GM18508 (cell line): ENCODE data around the gene ENTHD1.

ENCODE experiments used
- ATAC-seq: cut with Tn5 transposase; IDR thresholded peaks from one replicate; pipeline ENCODE4 v1.9.1; 2021; ENCODE audit warnings: moderate number of reproducible peaks; ENCODE audit not compliant: insufficient read depth, unreplicated experiment

The ENTHD1 gene

DNA sequence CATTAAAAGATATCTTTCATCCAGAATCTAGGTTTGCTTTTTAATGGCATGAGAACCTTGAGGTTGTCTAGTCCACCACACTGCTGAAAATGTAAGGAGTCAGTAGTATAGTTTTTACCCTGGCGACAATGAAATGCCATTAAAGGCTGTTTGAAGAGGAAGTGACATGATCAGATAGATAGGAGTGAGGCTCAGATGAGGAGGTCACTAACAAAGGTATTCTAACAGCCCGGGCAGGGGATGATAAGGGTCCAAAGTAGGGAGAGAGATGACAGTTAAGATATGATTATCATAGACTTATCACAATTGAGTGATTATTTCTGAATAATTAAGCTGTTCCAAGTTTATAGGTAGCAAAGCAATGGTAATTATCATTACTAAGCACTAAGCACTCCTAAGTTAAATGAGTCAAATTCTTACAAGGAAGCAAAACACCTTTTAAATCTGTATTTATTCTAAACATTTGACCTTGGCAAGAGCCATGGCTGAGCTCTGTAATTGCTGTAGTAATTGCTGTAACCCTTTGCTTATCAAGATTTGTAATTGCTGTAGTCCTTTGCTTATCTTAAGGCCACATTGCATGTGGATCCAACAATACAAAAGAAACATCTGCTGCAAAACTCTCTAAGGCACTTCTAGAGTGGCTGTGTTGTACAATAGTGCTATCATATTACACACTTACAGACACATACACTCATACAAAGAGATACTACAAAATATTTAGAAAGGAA, 92.6 kb downstream of the ENTHD1 start:
- ATAC-seq, result no peak

DNA sequence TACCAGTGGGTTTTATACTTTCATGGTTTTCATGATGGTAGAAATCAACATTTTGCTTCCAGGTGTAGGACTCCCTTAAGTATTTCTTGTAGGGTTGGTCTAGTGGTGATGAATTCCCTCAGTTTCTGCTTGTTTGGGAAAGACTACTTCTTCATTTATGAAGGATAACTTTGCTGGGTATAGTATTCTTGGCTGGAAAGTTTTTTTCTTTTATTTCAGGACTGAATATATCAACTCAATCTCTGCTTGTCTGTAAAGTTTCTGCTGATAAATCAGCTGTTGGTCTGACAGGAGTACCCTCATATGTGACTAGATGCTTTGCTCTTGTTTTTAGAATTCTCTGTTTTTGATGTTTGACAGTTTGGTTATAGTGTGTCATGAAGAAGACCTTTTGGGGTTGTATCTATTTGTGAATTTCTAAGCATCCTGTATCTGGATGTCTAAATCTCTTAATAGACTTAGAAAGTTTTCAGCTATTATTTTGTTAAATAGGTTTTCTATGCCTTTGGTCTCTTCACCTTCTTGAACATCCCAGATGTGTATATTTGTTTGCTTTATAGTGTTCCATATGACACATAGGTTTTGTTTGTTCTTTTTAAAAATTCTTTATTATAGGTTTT, 95.9 kb downstream of the ENTHD1 start:
- ATAC-seq, result no peak

DNA sequence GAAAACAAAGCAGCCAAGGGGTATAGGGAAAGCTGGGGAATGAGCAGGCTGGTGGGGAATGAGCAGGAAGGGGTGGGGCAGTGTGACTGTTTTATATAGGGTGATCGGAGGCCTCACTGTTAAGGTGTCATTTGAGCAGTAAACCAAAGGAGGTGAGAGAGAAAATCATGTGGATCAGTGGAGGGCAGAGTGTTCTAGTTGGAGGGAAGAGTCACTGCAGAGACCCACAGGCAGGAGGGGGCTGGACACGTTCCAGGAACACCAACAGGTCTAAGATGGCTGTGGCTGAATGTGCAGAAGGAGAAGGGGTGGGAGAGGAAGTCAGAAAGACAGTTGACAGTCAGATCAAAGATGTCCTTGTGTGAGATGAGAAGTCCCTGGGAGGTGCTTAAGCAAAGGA, 103.8 kb downstream of the ENTHD1 start:
- ATAC-seq, result no peak

DNA sequence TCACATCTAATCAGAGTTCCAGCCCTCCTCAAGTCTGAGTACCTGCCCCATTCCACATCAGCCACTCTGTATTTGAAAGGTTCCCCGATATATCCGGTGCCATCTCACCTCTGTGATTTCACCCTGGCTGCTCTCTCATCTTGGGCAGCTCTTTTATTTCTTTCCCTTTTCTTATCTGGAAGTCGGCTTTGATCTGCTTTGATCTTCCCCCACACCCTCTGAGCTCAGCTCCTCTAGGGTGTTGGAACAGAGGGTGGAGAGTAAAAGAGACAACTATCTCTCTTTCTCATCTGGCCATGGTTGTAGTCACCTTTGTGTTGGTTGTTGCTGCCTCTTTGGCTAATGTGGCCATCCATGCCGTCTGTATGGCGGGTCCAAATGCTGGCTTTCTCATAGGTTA, 108.3 kb downstream of the ENTHD1 start:
- ATAC-seq, result no peak

DNA sequence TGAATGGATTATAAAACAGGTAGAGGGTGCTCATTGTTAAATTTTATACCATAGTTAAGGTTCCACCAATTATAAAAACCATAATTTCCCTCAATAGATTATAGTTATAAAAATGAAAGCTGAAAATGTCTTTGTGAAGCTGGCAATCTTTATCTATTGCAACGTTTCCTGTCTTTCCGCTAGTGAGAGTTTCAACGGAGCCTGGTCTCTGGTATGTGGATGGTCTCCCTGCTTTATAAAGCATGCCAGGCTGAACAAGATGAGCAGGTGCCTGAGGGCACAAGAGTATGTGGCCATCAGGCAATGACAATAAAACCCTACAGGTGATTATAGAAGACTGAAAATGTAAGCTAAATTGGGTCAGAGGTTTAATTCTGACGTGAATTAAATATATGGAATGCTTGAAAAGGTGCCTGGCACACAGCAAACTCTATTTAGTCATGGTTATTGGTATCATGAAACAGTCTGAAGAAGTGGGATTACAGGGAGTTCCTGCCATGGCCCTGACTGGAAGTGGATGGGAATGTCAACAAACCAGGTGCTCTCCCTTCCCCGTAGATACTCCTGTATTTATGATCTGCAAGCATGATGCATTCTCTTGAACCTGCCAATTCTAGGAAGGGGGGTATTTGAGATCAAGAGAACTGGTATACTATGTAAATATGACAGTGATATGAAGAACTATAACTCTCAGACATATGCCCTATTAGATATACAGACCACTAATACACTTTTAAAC, 115.7 kb downstream of the ENTHD1 start:
- ATAC-seq, result no peak

DNA sequence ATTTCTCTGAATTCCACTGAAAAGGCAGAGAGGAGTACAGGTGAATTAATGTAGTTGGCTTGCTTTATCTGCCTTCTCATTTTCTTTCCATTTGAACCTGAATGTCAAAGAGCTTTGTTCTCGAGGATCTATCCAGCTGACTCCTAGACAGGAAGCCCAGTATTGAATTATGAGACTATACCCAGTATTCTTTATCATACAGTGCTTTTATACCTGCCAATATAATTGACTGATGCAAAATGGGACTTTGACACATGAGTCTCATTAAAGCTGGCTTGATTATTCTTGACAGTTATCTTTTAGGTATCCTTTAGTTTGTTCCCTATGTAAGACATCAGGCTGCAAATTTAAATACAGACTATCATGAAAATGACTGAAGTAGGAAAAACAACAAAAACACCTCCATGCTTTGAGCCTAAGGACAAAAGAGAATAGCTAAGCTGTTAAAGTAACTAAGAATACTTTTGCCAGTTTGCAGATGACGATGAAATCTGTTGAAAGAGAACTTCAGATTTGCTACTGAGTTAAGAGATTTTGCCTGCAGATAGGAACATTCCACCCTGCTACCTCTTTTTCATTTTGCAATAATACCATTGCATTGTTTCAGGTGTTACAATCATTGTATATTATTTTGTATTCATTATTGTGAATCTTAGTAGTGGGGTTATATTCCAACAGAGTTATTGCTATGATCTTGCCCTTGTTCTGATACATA, 117.1 kb downstream of the ENTHD1 start:
- no peak for ATAC-seq

DNA sequence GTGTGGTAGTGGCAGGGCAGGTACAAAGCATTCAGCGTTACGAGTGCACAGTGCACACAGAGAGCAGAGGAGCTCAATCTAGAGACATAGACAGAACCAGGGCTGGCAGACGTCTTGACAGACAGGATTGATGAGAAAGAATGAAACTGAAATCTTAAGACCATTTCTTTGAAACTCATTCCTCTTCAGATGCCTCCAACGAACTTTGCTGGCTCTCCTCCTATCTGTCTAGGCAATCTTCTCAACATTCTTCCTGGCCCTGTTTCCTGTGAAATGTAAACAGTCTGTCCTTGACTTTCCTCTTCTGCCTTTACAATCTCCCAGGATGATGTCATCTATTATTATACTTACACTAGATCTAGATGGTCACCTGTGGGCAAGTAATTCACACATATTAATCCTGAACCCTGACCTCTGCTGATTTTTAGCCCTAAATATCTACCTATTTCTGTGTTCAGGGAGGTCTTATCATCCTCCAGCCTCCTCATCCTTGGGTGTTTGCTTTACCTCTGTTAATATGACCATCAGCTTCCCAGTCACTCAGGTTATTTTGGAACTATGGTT, 119.5 kb downstream of the ENTHD1 start:
- ATAC-seq, result no peak

DNA sequence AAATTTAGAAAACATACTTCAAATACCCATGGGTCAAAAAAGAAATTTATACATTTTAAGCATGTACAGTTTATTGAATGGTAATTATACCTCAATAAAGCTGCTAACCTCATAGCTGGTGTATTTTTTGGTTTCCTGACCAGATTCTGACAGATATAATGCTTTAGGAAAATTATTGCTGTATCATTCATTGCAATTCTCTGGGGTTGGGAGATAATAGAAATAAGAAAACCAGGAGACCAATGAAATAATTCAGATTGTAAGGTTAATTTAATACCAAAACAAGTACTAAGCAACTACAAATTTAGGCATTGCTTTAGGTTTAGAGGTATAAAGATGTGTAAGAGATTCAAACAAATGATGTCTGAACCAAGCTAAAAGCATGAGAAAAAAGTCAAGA, 120.1 kb downstream of the ENTHD1 start:
- ATAC-seq, result no peak

DNA sequence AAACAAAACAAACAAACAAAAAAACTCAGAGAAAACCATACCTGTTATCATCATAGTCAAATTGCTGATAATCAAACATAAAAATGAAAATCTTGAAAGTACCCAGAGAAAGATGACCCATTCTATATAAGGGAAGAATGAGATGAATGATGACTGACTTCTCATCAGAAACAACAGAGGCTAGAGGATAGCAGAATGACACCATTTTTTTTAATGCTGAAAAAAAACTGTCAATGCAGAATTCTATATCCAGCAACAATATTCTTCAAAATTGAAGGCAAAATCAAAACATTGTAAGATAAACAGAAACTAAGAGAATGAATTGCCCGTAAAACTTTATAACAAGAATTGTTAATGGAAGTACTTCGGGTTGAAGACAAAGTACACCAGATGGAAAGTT, 122.1 kb downstream of the ENTHD1 start:
- no peak for ATAC-seq

DNA sequence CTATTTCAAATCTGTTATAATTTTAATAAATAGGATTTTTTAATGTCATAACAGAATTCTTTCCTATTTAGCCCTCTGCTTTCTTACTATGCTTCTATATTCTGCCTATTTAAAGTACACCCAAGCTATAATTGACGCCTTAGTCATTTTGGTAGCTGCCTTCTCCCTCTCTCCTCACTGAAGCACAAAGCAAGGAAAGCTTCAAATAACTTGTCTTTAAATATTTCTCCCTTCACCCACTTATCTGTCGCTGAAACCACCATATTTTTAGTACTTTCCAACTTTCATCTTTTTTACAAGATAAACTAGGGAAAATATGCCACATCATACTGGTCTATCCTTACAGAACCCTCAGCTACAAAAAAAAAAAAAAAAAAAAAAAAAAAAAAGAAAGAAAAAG, 127.9 kb downstream of the ENTHD1 start:
- no peak for ATAC-seq

DNA sequence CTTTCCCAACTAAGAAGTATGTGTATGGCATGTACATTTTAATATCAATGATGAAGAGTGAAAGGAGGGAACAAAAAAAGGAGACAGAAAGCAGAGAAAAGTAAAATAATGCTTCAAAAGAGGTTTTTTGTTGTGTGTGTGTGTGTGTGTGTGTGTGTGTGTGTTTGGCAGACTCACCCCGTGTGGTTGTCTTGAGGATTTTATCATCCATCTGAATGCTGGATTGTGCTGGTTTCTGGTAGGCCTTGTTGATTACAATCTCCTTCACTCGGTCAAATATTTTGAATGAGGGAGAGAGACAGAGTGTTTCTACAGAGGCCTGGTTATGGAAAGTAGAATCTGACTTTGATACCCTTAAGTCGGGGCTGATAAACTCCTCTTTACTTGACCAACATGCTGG, 128.5 kb downstream of the ENTHD1 start:
- ATAC-seq, result no peak

DNA sequence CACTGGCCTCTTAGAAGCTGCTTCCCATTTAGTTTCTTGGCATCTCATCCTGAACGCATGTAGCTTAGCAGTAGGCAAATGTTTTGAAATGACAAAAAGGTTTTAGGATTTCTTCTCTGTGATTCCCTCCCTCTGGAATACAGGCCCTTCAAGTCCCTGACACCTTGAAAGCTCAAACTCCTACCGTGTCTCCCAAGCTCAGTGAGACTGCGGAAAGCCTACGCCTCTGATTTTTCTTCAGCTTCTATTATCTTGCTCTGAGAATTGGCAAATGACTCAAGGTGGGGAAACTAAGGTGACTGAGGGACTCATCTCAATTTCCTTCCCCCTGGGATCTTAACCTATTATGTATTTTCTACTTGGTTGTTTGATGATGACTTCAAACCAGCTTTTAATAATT, 130.3 kb downstream of the ENTHD1 start:
- no peak for ATAC-seq

DNA sequence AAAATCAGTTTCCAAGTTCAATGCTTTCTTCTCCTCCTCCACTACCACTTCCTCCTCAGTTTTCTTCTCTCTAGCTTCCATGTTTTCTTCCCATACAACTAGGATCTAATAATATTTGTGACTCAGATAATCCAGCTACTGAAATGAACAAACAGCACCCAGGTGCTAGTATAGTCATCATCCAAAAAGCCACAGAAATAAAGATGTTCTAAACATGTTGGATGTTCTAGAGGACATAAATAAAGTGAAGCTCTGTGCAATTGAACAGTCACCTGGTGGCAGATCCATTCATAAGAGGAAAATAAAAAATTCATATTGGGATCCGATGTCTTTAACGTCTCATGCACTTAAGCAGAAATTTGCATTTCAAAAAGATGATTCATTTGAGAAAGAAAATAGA, 142.8 kb downstream of the ENTHD1 start:
- ATAC-seq, result no peak

DNA sequence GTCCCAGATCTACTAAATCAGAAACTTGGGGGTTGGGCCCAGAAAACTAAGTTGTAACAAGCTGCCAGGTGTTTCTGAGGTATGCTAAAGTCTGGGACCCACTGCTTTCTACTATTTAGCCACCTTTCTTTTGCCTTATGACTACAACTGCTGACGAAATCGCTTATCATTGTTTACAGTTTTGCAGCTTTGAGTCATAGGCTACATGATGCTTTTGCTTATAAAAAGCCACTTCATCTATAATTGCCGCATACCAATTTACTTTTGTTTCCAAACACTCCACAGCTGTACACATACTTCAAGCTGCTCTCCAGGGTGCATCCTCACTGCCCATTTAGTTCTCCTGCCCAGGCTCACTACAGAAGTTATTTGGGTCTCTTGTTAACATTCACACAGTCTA, 144.7 kb downstream of the ENTHD1 start:
- ATAC-seq, result no peak

DNA sequence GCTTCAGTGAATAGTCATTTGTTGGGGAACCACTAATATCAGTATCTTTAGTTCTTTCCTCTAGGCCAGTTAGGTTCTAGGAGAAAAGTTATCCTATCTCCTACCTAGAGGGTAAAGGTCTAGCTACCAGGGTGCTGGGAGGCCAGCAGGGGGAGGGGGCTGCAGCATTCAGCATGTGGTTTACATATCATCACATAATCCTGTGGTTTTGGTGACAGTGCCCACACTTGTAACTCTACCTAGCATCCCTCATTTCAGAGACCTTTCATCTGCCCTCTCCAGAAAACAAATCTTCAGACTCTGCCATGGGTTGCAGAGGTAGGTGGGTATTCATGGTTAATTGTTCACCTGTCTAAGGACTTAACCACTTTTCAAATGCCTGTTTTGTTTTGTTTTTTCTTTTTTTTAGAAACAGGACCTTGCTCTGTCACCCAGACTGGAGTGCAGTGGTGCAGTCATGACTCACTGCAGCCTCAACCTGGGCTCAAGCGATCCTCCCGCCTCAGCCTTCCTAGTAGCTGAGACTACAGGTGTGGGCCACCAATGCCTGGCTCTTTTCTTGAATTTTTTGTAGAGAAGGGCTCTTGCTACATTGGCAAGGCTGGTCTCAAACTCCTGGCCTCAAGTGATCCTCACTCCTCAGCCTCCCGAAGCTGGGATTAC, 146.8 kb downstream of the ENTHD1 start:
- ATAC-seq, result no peak

DNA sequence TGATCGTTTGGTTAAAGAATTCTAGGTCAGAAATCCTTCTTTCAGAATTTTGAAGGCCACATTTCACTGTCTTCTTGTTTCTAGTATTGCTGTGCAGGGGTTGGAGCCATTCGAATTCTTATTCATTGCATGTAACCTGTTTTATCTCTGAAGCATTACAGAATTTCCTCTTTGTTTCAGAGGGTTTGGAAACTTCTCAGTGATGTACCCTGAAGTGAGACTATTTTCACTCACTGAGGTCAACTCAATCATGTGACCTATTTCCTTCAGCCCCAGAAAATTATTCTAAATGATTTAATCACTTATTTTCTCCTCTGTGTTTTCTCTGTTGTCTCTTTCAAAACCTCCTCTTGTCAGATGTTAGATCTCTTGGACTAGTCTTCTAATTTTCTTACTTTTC, 147.8 kb downstream of the ENTHD1 start:
- ATAC-seq, result no peak

DNA sequence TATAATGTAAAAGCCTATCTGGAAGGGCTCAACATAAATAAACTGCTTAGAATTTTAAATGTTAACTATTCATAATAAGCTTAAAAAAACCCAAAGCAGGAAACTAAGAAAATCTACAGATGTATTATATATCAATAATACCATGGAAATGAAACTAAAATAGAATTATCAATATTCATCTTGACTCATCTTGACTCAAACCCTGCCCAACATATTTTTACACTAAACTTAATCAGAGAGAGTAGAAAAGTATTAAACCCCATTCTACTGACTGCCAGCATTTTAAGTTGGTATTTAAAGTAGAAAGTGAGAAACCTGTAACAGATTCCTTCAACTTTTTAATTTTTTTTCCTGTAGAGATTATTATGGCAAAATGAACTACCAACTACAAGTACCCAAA, 149.2 kb downstream of the ENTHD1 start:
- no peak for ATAC-seq

DNA sequence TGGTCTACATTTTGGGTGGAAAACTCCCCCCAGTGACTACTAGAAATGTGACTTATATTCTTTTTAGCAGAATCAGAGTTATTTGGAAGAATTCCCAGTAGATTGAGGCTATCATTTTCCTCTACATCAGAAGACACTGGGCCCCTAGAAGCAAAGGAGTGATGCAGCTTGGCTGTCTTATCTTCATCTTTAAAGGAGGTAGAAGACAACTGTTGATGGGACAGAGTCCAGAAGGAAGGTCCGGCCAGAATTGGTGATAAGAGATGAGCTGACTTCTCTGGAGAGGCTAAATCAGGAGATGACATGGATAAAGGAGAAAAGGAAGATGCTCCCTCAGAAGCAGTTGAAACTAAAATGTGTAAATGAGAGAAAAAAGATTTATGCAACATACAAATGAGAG, 149.6 kb downstream of the ENTHD1 start:
- ATAC-seq, result no peak

DNA sequence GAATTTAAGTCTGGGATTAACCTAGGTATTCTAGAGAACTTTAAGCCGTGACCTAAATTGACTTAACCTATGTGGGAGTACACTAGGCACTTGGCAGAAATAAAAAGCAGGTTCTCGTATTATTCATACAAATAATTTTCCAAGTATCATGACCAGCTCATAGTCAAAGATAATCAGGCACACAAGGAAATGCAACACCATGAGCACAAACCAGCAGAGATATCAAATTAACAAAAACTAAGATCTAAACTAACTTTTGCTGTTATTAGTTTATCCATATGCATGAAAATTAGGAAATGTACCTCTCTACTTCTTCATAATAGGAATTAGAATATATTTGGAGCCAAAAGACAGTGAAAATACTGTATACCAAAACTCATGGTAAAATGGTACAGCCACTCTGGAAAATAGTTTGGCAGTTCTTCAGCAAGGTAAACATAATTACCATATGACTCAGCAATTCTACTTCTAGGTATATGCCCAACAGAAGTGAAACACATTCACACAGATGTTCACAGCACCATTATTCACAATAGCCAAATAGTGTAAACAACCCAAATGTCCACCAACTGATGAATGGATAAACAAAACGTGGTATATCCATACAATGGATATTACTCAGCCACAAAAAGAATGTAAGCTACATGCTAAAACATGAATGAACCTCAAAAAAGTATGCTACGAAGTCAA, 154.1 kb downstream of the ENTHD1 start:
- no peak for ATAC-seq

DNA sequence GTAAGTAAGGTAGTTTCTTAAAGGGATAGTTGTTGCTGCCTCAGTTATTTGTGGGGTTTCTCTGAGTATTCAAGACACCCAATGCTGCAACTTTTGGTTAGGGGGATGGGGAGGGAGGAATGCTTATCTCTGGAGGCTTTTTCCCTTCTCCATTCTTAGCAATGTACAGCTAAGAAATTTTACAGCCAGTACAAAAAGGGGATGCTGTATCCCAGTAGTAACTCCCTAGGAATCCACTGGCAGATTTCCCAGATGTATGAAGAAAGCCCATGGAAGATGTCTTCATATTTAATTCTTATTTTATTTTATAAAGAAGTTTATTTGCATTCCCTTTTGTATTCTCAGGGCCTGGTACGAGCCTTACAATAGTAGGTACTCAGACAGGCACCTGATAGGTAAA, 154.8 kb downstream of the ENTHD1 start:
- no peak for ATAC-seq
